GOT3 (cell line): ENCODE measurements around the gene DGCR6.
"Not testable (repeated sequence)": the region's sequence is repeated elsewhere in the genome, so short reads cannot be mapped to it uniquely, and the experiment has no call there.

Experiments used
- DNase-seq: peaks from one replicate; lab custom pipeline; 2025; ENCODE audit warnings: mixed read lengths; lab: John Stamatoyannopoulos, UW

DGCR6 gene

GRCh38 chr22:18960166-18960820, 54.2 kb downstream of the DGCR6 start:
- not testable (repeated sequence) for DNase-seq

DNA sequence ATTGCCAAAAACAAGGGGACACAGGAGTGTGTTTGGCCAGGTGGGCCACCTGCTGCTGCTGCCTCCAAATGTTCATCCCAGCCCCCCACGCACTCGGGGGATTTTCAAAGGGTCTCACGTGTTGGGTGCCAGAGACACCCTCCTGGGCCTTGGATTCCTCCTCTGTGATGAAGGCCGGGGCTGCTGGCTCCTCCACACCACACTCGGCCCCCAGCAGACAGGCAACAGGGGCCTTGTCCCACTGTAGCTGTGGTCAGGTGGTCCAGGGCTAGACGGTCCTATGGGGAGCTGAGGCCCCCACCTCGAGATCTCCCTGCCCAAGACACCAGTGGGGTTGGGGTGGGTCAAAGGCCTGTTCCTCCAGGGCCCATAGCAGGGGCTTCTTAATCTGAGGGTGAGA, 55.1 kb downstream of the DGCR6 start:
- not testable (repeated sequence) for DNase-seq
